Sigmoid colon (tissue), 7 donors: Measurements from ENCODE around the gene PPP1R18. TPM values are rescaled to one million over a fixed set of nuclear protein-coding genes. Genes with fewer than 3 reads are reported as not detected.

Experiments
- DNase-seq: peaks from one replicate; pipeline ENCODE4 v3.0.0-alpha.2; 2019
- H3K27ac ChIP-seq, 4 donors: fragments of 200-600 bp; sonication (generic); one replicate each; pipeline ENCODE4 v1.5.1; 2016 to 2019; ENCODE audit warnings: mild to moderate bottlenecking in 1 of 4
- H3K27me3 ChIP-seq, 3 donors: fragments of 200-600 bp; sonication (generic); one replicate each; pipeline ENCODE4 v1.5.1; 2019; ENCODE audit warnings: mild to moderate bottlenecking in 1 of 3
- H3K36me3 ChIP-seq, 4 donors: fragments of 200-600 bp; sonication (generic); one replicate each; pipeline ENCODE4 v1.5.1; 2016 to 2019
- H3K4me1 ChIP-seq, 4 donors: fragments of 200-600 bp; sonication (generic); one replicate each; pipeline ENCODE4 v1.5.1; 2017 to 2019
- H3K4me3 ChIP-seq, 4 donors: fragments of 200-600 bp; sonication (generic); one replicate each; pipeline ENCODE4 v1.5.1; 2017 to 2019; ENCODE audit warnings: mild to moderate bottlenecking in 2 of 4, moderate library complexity in 1 of 4
- H3K9me3 ChIP-seq, 4 donors: fragments of 200-600 bp in 3 of 4; sonication (generic) in 3 of 4; one replicate each; pipeline versions ENCODE4 v1.5.1 to v1.6.1; 2013 to 2019
- CTCF ChIP-seq, 4 experiments: fragments of 450-650 bp in 3 of 4; fragments of 200-600 bp in 1 of 4; IDR thresholded peaks; one replicate each; pipeline ENCODE4 v1.5.1; 2016 to 2019; ENCODE audit warnings: antibody characterized with exemption in 4 of 4, mild to moderate bottlenecking in 3 of 4, moderate library complexity in 2 of 4
- EP300 ChIP-seq, 4 donors: sonication (generic); formaldehyde crosslinking; IDR thresholded peaks; one replicate each; pipeline ENCODE4 v1.6.1; 2017; ENCODE audit warnings: antibody characterized with exemption in 4 of 4
- POLR2A ChIP-seq, 2 donors: fragments of 450-650 bp; IDR thresholded peaks; one replicate each; pipeline ENCODE4 v1.6.1; 2016; ENCODE audit warnings: antibody characterized with exemption in 2 of 2, mild to moderate bottlenecking in 2 of 2, moderate library complexity in 2 of 2
- POLR2AphosphoS5 ChIP-seq, 4 donors: sonication (generic); formaldehyde crosslinking; IDR thresholded peaks; one replicate each; pipeline ENCODE4 v1.6.1; 2017; ENCODE audit warnings: antibody characterized with exemption in 4 of 4
- WGBS, 2 donors: extraction: QIAGEN DNeasy Blood & Tissue Kit; methylation state at CpG; one replicate each; pipeline ENCODE4 v1.1.7; 2013; 5-methylcytosine and 5-hydroxymethylcytosine counted together
- intact Hi-C: fragments of 100-400 bp; cut with DNase I; formaldehyde crosslinking; loops from one replicate; pipeline ENCODE4 v1.15.1; 2023
- polyA plus RNA-seq, 3 donors: library from polyadenylated mRNA; stranded (reverse); fragments of 200-250 nt; gene quantifications; one replicate each; pipeline ENCODE4 v1.2.3, GENCODE V29; 2013
- total RNA-seq, 4 donors: library from RNA; depleted of rRNA; stranded (reverse); fragments of >200 nt; gene quantifications; one replicate each; pipeline ENCODE4 v1.1.0, GENCODE V29; 2016
- donor health status: healthy with polysubstance abuse.
- donor health status: Bipolar disorder and iron deficiency.
- donor health status: healthy.

Gene PPP1R18
- total and polyA plus RNA-seq, 7 donors, result 15.0 to 69.8 (median 33.2) TPM

GRCh38 chr6:30684386-30685156, 1.9 kb downstream of the PPP1R18 start:
- H3K27ac ChIP-seq, result peak overlapping the region; percentile 94 to 99 (median 98)
- no peaks in the 10 kb centered on the region for H3K9me3 ChIP-seq
- H3K4me3 ChIP-seq, result peak overlapping the region; percentile 63 to 87 (median 72)
- intact Hi-C loops, result loop anchor here (5.0 kb wide), 1 partner anchor 143 kb away; no protein-coding TSS in a partner anchor
- TF ChIP-seq POLR2AphosphoS5 (IDR thresholded peaks at IDR 0.05), result peak in 1 of 4 donors; percentile 14
- TF ChIP-seq POLR2A (IDR thresholded peaks at IDR 0.05), result no peak
- H3K27me3 ChIP-seq, result no peaks in the 10 kb centered on the region
- DNase-seq, result peak; percentile 85
- 31 to 67% methylated on average over 21 of the region's 21 CpGs for WGBS, 2 donors
- H3K4me1 ChIP-seq, result peaks cover 0 to 87% (median 84%) of the 10 kb centered on the region in 4 donors
- peaks cover 0 to 9% (median 0%) of the 10 kb centered on the region in 4 donors for H3K36me3 ChIP-seq

- intact Hi-C loops, result loop anchor here (2.0 to 5.0 kb wide), 2 partner anchors 99 to 143 kb away; no protein-coding TSS in a partner anchor
- H3K36me3 ChIP-seq, result peaks cover 0 to 10% (median 0%) of the 10 kb centered on the region in 4 donors
- WGBS, 2 donors, result 19 to 42% methylated on average over 2 of the region's 2 CpGs
- peaks cover 0 to 87% (median 84%) of the 10 kb centered on the region in 4 donors for H3K4me1 ChIP-seq
- no peaks in the 10 kb centered on the region for H3K9me3 ChIP-seq
- peak overlapping the region; percentile 94 to 99 (median 98) for H3K27ac ChIP-seq
- DNase-seq, result no peak
- H3K27me3 ChIP-seq, result no peaks in the 10 kb centered on the region
- TF ChIP-seq CTCF (IDR thresholded peaks at IDR 0.05) (no peak), POLR2AphosphoS5 (IDR thresholded peaks at IDR 0.05) (no peak), EP300 (IDR thresholded peaks at IDR 0.05) (no peak), POLR2A (IDR thresholded peaks at IDR 0.05) (no peak)
- peak overlapping the region; percentile 63 to 87 (median 72) for H3K4me3 ChIP-seq
Measured at GRCh38 chr6:30683980-30684338, 2.5 kb downstream of the PPP1R18 start.

- Histone ChIP-seq H3K4me3 (peak overlapping the region; percentile 63 to 87 (median 72)), H3K27me3 (no peaks in the 10 kb centered on the region), H3K27ac (peak overlapping the region; percentile 94 to 99 (median 98)), H3K4me1 (peaks cover 0 to 86% (median 81%) of the 10 kb centered on the region in 4 donors), H3K9me3 (no peaks in the 10 kb centered on the region), H3K36me3 (peaks cover 0 to 16% (median 5%) of the 10 kb centered on the region in 4 donors)
- TF ChIP-seq POLR2A (IDR thresholded peaks at IDR 0.05) (no peak), CTCF (IDR thresholded peaks at IDR 0.05) (no peak), EP300 (IDR thresholded peaks at IDR 0.05) (no peak), POLR2AphosphoS5 (IDR thresholded peaks at IDR 0.05) (no peak)
- intact Hi-C loops, result loop anchor here (2.0 to 5.0 kb wide), 2 partner anchors 99 to 144 kb away; no protein-coding TSS in a partner anchor
- WGBS, 2 donors, result 23 to 60% methylated on average over 7 of the region's 7 CpGs
- peak; percentile 72 for DNase-seq
Measured at GRCh38 chr6:30683183-30683979, 3.1 kb downstream of the PPP1R18 start.

- intact Hi-C loops, result loop anchor here (2.0 to 5.0 kb wide), 2 partner anchors 100 to 145 kb away; no protein-coding TSS in a partner anchor
Measured at GRCh38 chr6:30682143-30683117, 4.0 kb downstream of the PPP1R18 start.

More at GRCh38 chr6:30682143-30683117, 4.0 kb downstream of the PPP1R18 start:
- Histone ChIP-seq H3K36me3 (peaks cover 2 to 25% (median 13%) of the 10 kb centered on the region in 4 donors), H3K9me3 (no peaks in the 10 kb centered on the region), H3K27me3 (no peaks in the 10 kb centered on the region), H3K27ac (peak overlapping the region; percentile 94 to 99 (median 98)), H3K4me3 (peak overlapping the region; percentile 63 to 87 (median 72)), H3K4me1 (peaks cover 0 to 79% (median 73%) of the 10 kb centered on the region in 4 donors)
- peak; percentile 94 for DNase-seq
- WGBS, 2 donors, result 30 to 62% methylated on average over 11 of the region's 11 CpGs
- no peak for TF ChIP-seq CTCF (IDR thresholded peaks at IDR 0.05)
- peak; percentile 87 to 93 (median 90) for TF ChIP-seq POLR2AphosphoS5 (IDR thresholded peaks at IDR 0.05)
- peak in 2 of 4 donors; percentile 9 to 21 for TF ChIP-seq EP300 (IDR thresholded peaks at IDR 0.05)
- peak; percentile 79 to 87 for TF ChIP-seq POLR2A (IDR thresholded peaks at IDR 0.05)
